Vagina (tissue), 2 donors: Measurements from ENCODE around the gene ALK. TPM values are rescaled to one million over a fixed set of nuclear protein-coding genes. Genes with fewer than 3 reads are reported as not detected.

Experiments used
- DNase-seq, 2 donors: peaks; one replicate each; pipeline ENCODE4 v3.0.0-alpha.2; 2017; ENCODE audit errors: extremely low spot score in 2 of 2
- H3K27ac ChIP-seq: fragments of 200-600 bp; sonication (generic); one replicate; pipeline ENCODE4 v1.5.1; 2019
- H3K27me3 ChIP-seq: fragments of 200-600 bp; sonication (generic); one replicate; pipeline ENCODE4 v1.5.1; 2019
- H3K36me3 ChIP-seq, 2 donors: fragments of 200-600 bp; sonication (generic); one replicate each; pipeline ENCODE4 v1.5.1; 2017 to 2019
- H3K4me1 ChIP-seq: fragments of 200-600 bp; sonication (generic); one replicate; pipeline ENCODE4 v1.5.1; 2019
- H3K4me3 ChIP-seq, 2 donors: fragments of 200-600 bp; sonication (generic); 1 replicate in 1 of 2; 2 replicates in 1 of 2; pipeline ENCODE4 v1.5.1; 2016 to 2019
- H3K9me3 ChIP-seq: fragments of 200-600 bp; sonication (generic); one replicate; pipeline ENCODE4 v1.5.1; 2019
- CTCF ChIP-seq, 3 experiments: fragments of 450-650 bp in 2 of 3; fragments of 200-600 bp in 1 of 3; sonication (generic) in 1 of 3; IDR thresholded peaks; one replicate each; pipeline ENCODE4 v1.5.1; 2017 to 2019; ENCODE audit warnings: antibody characterized with exemption in 3 of 3, mild to moderate bottlenecking in 2 of 3, moderate library complexity in 2 of 3
- POLR2A ChIP-seq, 2 donors: fragments of 450-650 bp; IDR thresholded peaks; one replicate each; pipeline ENCODE4 v1.6.1; 2017; ENCODE audit warnings: antibody characterized with exemption in 2 of 2, mild to moderate bottlenecking in 2 of 2, moderate library complexity in 2 of 2
- POLR2AphosphoS5 ChIP-seq, 2 donors: sonication (generic); formaldehyde crosslinking; IDR thresholded peaks; one replicate each; pipeline ENCODE4 v1.9.0; 2017; ENCODE audit warnings: antibody characterized with exemption in 2 of 2, mild to moderate bottlenecking in 2 of 2, low read depth in 1 of 2; ENCODE audit not compliant: insufficient read depth in 1 of 2
- intact Hi-C: fragments of 100-400 bp; cut with DNase I; formaldehyde crosslinking; loops from one replicate; pipeline ENCODE4 v1.15.1; 2023
- total RNA-seq: library from RNA; depleted of rRNA; stranded (reverse); fragments of >200 nt; gene quantifications from one replicate; pipeline ENCODE4 v1.2.3, GENCODE V29; 2016

ALK gene
- 0.74 TPM for total RNA-seq

GRCh38 chr2:29921560-29921915, at the start of gene ALK:
ALK (minus strand) TSS chr2:29921586; CDS start chr2:29920659, 927 bp downstream.
- H3K4me3 ChIP-seq, result peak within 1 kb of the TSS; percentile 30 to 34
- H3K9me3 ChIP-seq, result no peaks in the 10 kb centered on the region
- no peak within 1 kb of the TSS for H3K27ac ChIP-seq
- peaks cover 4% of the 10 kb centered on the region for H3K27me3 ChIP-seq
- H3K36me3 ChIP-seq, result no peaks in the 10 kb centered on the region
- H3K4me1 ChIP-seq, result peaks cover 19% of the 10 kb centered on the region
- TF ChIP-seq POLR2AphosphoS5 (IDR thresholded peaks at IDR 0.05; ENCODE audit: insufficient read depth in 1 of 2, low read depth in 1 of 2), result no peak
- no peak for DNase-seq
- intact Hi-C loops, result no loop called here

- Histone ChIP-seq H3K4me1 (no peaks in the 10 kb centered on the region), H3K36me3 (no peaks in the 10 kb centered on the region), H3K27me3 (no peaks in the 10 kb centered on the region), H3K27ac (no peak overlapping the region), H3K4me3 (no peak overlapping the region), H3K9me3 (no peaks in the 10 kb centered on the region)
- intact Hi-C loops, result no loop called here
- no peak for TF ChIP-seq CTCF (IDR thresholded peaks at IDR 0.05)
- TF ChIP-seq POLR2AphosphoS5 (IDR thresholded peaks at IDR 0.05; ENCODE audit: insufficient read depth in 1 of 2, low read depth in 1 of 2), result peak in 1 of 2 donors; percentile 39
- TF ChIP-seq POLR2A (IDR thresholded peaks at IDR 0.05), result no peak
- DNase-seq, result peak in 1 of 2 donors; percentile 74
These were observed 44.9 kb upstream of the ALK start for GRCh38 chr2:29966266-29966665.

- intact Hi-C loops, result no loop called here
- H3K9me3 ChIP-seq, result no peaks in the 10 kb centered on the region
- H3K27me3 ChIP-seq, result no peaks in the 10 kb centered on the region
- H3K36me3 ChIP-seq, result no peaks in the 10 kb centered on the region
- DNase-seq, result peak in 1 of 2 donors; percentile 49
- no peaks in the 10 kb centered on the region for H3K4me1 ChIP-seq
- H3K27ac ChIP-seq, result no peak overlapping the region
- TF ChIP-seq POLR2A (IDR thresholded peaks at IDR 0.05), result no peak
- no peak for TF ChIP-seq CTCF (IDR thresholded peaks at IDR 0.05)
- TF ChIP-seq POLR2AphosphoS5 (IDR thresholded peaks at IDR 0.05; ENCODE audit: insufficient read depth in 1 of 2, low read depth in 1 of 2), result no peak
- H3K4me3 ChIP-seq, result no peak overlapping the region
These were observed 42.7 kb upstream of the ALK start for GRCh38 chr2:29963972-29964570.

GRCh38 chr2:29962922-29963321, 41.5 kb upstream of the ALK start:
- no peaks in the 10 kb centered on the region for H3K27me3 ChIP-seq
- intact Hi-C loops, result no loop called here
- DNase-seq, result no peak
- no peak overlapping the region for H3K27ac ChIP-seq
- H3K4me1 ChIP-seq, result no peaks in the 10 kb centered on the region
- H3K4me3 ChIP-seq, result no peak overlapping the region
- no peak for TF ChIP-seq POLR2A (IDR thresholded peaks at IDR 0.05)
- TF ChIP-seq POLR2AphosphoS5 (IDR thresholded peaks at IDR 0.05; ENCODE audit: insufficient read depth in 1 of 2, low read depth in 1 of 2), result no peak
- H3K9me3 ChIP-seq, result no peaks in the 10 kb centered on the region
- no peaks in the 10 kb centered on the region for H3K36me3 ChIP-seq

- Histone ChIP-seq H3K9me3 (no peaks in the 10 kb centered on the region), H3K4me1 (no peaks in the 10 kb centered on the region), H3K4me3 (no peak overlapping the region), H3K36me3 (no peaks in the 10 kb centered on the region), H3K27ac (no peak overlapping the region), H3K27me3 (no peaks in the 10 kb centered on the region)
- intact Hi-C loops, result no loop called here
- TF ChIP-seq POLR2A (IDR thresholded peaks at IDR 0.05), result no peak
- TF ChIP-seq POLR2AphosphoS5 (IDR thresholded peaks at IDR 0.05; ENCODE audit: insufficient read depth in 1 of 2, low read depth in 1 of 2), result no peak
- no peak for TF ChIP-seq CTCF (IDR thresholded peaks at IDR 0.05)
- DNase-seq, result no peak
These were observed 32.9 kb upstream of the ALK start for GRCh38 chr2:29954316-29954715.

- no peaks in the 10 kb centered on the region for H3K27me3 ChIP-seq
- DNase-seq, result no peak
- TF ChIP-seq CTCF (IDR thresholded peaks at IDR 0.05) (no peak), POLR2A (IDR thresholded peaks at IDR 0.05) (no peak), POLR2AphosphoS5 (IDR thresholded peaks at IDR 0.05; ENCODE audit: insufficient read depth in 1 of 2, low read depth in 1 of 2) (no peak)
- H3K4me1 ChIP-seq, result no peaks in the 10 kb centered on the region
- no peak overlapping the region for H3K4me3 ChIP-seq
- H3K9me3 ChIP-seq, result no peaks in the 10 kb centered on the region
- no peaks in the 10 kb centered on the region for H3K36me3 ChIP-seq
- H3K27ac ChIP-seq, result no peak overlapping the region
- intact Hi-C loops, result no loop called here
These were observed 31.6 kb upstream of the ALK start for GRCh38 chr2:29952973-29953372.
